Mesendoderm (in vitro differentiated cells): Measurements from ENCODE around the gene TCAF1.
"Not testable (repeated sequence)": the region's sequence is repeated elsewhere in the genome, so short reads cannot be mapped to it uniquely, and the experiment has no call there.

Experiments used
- DNase-seq: peaks from one replicate; pipeline ENCODE4 v3.0.0; 2013
- H2AK5ac ChIP-seq: 2 replicates; pipeline ENCODE4 v1.6.1; 2013; ENCODE audit warnings: low read length, inconsistent platforms
- H2BK120ac ChIP-seq: 2 replicates; pipeline ENCODE4 v1.6.1; 2013; ENCODE audit warnings: low read depth, mild to moderate bottlenecking, low read length, moderate library complexity, mixed read lengths
- H2BK15ac ChIP-seq: replicated peaks from 2 replicates; pipeline ENCODE4 v1.6.1; 2013; ENCODE audit warnings: low read depth, mild to moderate bottlenecking, moderate library complexity
- H2BK5ac ChIP-seq: 2 replicates; pipeline ENCODE4 v1.6.1; 2013; ENCODE audit warnings: low read length, inconsistent platforms
- H3K18ac ChIP-seq: 2 replicates; pipeline ENCODE4 v1.6.1; 2013; ENCODE audit warnings: mild to moderate bottlenecking, low read length, mixed read lengths
- H3K23ac ChIP-seq: one replicate; pipeline ENCODE4 v1.6.1; 2013; ENCODE audit warnings: low read length
- H3K27ac ChIP-seq: 2 replicates; pipeline ENCODE4 v1.5.1; 2013; ENCODE audit warnings: low read depth, mild to moderate bottlenecking, inconsistent platforms, low read length, moderate library complexity
- H3K27me3 ChIP-seq: 2 replicates; pipeline ENCODE4 v1.6.1; 2013; ENCODE audit warnings: low read length, control low read depth, mild to moderate bottlenecking, inconsistent platforms; ENCODE audit not compliant: insufficient read depth, poor library complexity
- H3K36me3 ChIP-seq: 2 replicates; pipeline ENCODE4 v1.6.1; 2013; ENCODE audit warnings: low read length, inconsistent platforms; ENCODE audit not compliant: control insufficient read depth, insufficient read depth
- H3K4ac ChIP-seq: one replicate; pipeline ENCODE4 v1.6.1; 2013; ENCODE audit warnings: low read depth, mild to moderate bottlenecking, low read length, moderate library complexity
- H3K4me1 ChIP-seq: 2 replicates; pipeline ENCODE4 v1.6.1; 2013; ENCODE audit warnings: low read depth, low read length, inconsistent platforms; ENCODE audit not compliant: control insufficient read depth
- H3K4me2 ChIP-seq: 2 replicates; pipeline ENCODE4 v1.6.1; 2013; ENCODE audit warnings: low read length
- H3K4me3 ChIP-seq: 2 replicates; pipeline ENCODE4 v1.5.1; 2013; ENCODE audit warnings: mild to moderate bottlenecking, low read length
- H3K56ac ChIP-seq: one replicate; pipeline ENCODE4 v1.6.1; 2013; ENCODE audit warnings: low read length
- H3K79me1 ChIP-seq: 2 replicates; pipeline ENCODE4 v1.6.1; 2013; ENCODE audit warnings: low read length, inconsistent platforms
- H3K79me2 ChIP-seq: 2 replicates; pipeline ENCODE4 v1.6.1; 2013; ENCODE audit warnings: mild to moderate bottlenecking, low read length; ENCODE audit not compliant: control insufficient read depth, insufficient read depth
- H3K9ac ChIP-seq: 2 replicates; pipeline ENCODE4 v1.6.1; 2013; ENCODE audit warnings: low read length, inconsistent platforms
- H4K5ac ChIP-seq: one replicate; pipeline ENCODE4 v1.6.1; 2013; ENCODE audit warnings: low read length
- H4K8ac ChIP-seq: one replicate; pipeline ENCODE4 v1.6.1; 2013; ENCODE audit warnings: low read depth, mild to moderate bottlenecking, control low read depth, low read length, moderate library complexity
- WGBS: extraction: QIAGEN DNeasy Blood & Tissue Kit; methylation state at CpG from one replicate; pipeline ENCODE4 v1.1.7; 2013; ENCODE audit warnings: low lambda C conversion rate, missing lambda C conversion rate; ENCODE audit not compliant: insufficient coverage; ENCODE audit errors: extremely low coverage; 5-methylcytosine and 5-hydroxymethylcytosine counted together

TCAF1 gene

GRCh38 chr7:143841696-143842095 lies 60.3 kb downstream of the TCAF1 start:
- not testable (repeated sequence) for H2BK15ac ChIP-seq, H4K8ac ChIP-seq, H3K36me3 ChIP-seq, H3K18ac ChIP-seq, H3K27ac ChIP-seq, H3K9ac ChIP-seq, H2BK5ac ChIP-seq, DNase-seq, H2BK120ac ChIP-seq, H3K4me1 ChIP-seq, H3K4me3 ChIP-seq, H3K79me1 ChIP-seq, H3K23ac ChIP-seq, H3K4me2 ChIP-seq, H4K5ac ChIP-seq, H3K79me2 ChIP-seq, H3K4ac ChIP-seq, H2AK5ac ChIP-seq, H3K56ac ChIP-seq, H3K27me3 ChIP-seq
- no CpG with 5 or more reads among the region's 5 CpGs for WGBS

- DNase-seq, H2BK5ac ChIP-seq, H3K79me2 ChIP-seq, H3K18ac ChIP-seq, H3K4me2 ChIP-seq, H3K23ac ChIP-seq, H3K4me1 ChIP-seq, H3K56ac ChIP-seq, H2AK5ac ChIP-seq, H4K5ac ChIP-seq, H4K8ac ChIP-seq, H3K27me3 ChIP-seq, H3K27ac ChIP-seq, H3K36me3 ChIP-seq, H3K9ac ChIP-seq, H3K4me3 ChIP-seq, H3K79me1 ChIP-seq, H3K4ac ChIP-seq, H2BK15ac ChIP-seq, H2BK120ac ChIP-seq: not testable (repeated sequence)
- no CpG with 5 or more reads among the region's 1 CpG for WGBS
These were observed 61.9 kb downstream of the TCAF1 start for GRCh38 chr7:143840062-143840461.

GRCh38 chr7:143837223-143837622 lies 64.8 kb downstream of the TCAF1 start:
- not testable (repeated sequence) for H3K27me3 ChIP-seq, H2BK15ac ChIP-seq, H4K8ac ChIP-seq, H3K27ac ChIP-seq, H3K36me3 ChIP-seq, DNase-seq, H3K56ac ChIP-seq, H3K4me1 ChIP-seq, H2AK5ac ChIP-seq, H3K9ac ChIP-seq, H3K23ac ChIP-seq, H3K4me3 ChIP-seq, H3K4me2 ChIP-seq, H3K79me2 ChIP-seq, H2BK120ac ChIP-seq, H3K4ac ChIP-seq, H3K18ac ChIP-seq, H4K5ac ChIP-seq, H2BK5ac ChIP-seq, H3K79me1 ChIP-seq
- WGBS: no CpG with 5 or more reads among the region's 24 CpGs

- not testable (repeated sequence) for H4K8ac ChIP-seq, H3K79me1 ChIP-seq, H2BK15ac ChIP-seq, H3K23ac ChIP-seq, H3K4ac ChIP-seq, H4K5ac ChIP-seq, H2AK5ac ChIP-seq, H3K36me3 ChIP-seq, H3K4me1 ChIP-seq, H3K9ac ChIP-seq, H3K27me3 ChIP-seq, H3K79me2 ChIP-seq, H3K4me2 ChIP-seq, H3K56ac ChIP-seq, H2BK120ac ChIP-seq, H3K27ac ChIP-seq, H3K18ac ChIP-seq, H2BK5ac ChIP-seq, DNase-seq, H3K4me3 ChIP-seq
- WGBS: no CpG with 5 or more reads among the region's 38 CpGs
These were observed 65.4 kb downstream of the TCAF1 start for GRCh38 chr7:143836622-143837021.

- not testable (repeated sequence) for H2BK5ac ChIP-seq, H4K8ac ChIP-seq, H2AK5ac ChIP-seq, H3K4ac ChIP-seq, H3K23ac ChIP-seq, H3K4me3 ChIP-seq, H3K27ac ChIP-seq, H3K4me1 ChIP-seq, H3K79me2 ChIP-seq, DNase-seq, H3K36me3 ChIP-seq, H2BK120ac ChIP-seq, H3K79me1 ChIP-seq, H3K9ac ChIP-seq, H3K18ac ChIP-seq, H2BK15ac ChIP-seq, H3K56ac ChIP-seq, H3K27me3 ChIP-seq, H3K4me2 ChIP-seq, H4K5ac ChIP-seq
- no CpG with 5 or more reads among the region's 17 CpGs for WGBS
These were observed 65.9 kb downstream of the TCAF1 start for GRCh38 chr7:143836088-143836487.

- H3K56ac ChIP-seq, H2AK5ac ChIP-seq, H3K27me3 ChIP-seq, H3K79me1 ChIP-seq, H3K9ac ChIP-seq, H2BK15ac ChIP-seq, H2BK5ac ChIP-seq, H3K4me1 ChIP-seq, H4K8ac ChIP-seq, H3K23ac ChIP-seq, H3K36me3 ChIP-seq, H3K18ac ChIP-seq, H3K4ac ChIP-seq, H3K79me2 ChIP-seq, H4K5ac ChIP-seq, DNase-seq, H3K4me3 ChIP-seq, H3K27ac ChIP-seq, H3K4me2 ChIP-seq, H2BK120ac ChIP-seq: not testable (repeated sequence)
- no CpG with 5 or more reads among the region's 5 CpGs for WGBS
These were observed 75.4 kb downstream of the TCAF1 start for GRCh38 chr7:143826578-143826977.
